ENCODE data around the gene AUP1.

Gene AUP1

DNA sequence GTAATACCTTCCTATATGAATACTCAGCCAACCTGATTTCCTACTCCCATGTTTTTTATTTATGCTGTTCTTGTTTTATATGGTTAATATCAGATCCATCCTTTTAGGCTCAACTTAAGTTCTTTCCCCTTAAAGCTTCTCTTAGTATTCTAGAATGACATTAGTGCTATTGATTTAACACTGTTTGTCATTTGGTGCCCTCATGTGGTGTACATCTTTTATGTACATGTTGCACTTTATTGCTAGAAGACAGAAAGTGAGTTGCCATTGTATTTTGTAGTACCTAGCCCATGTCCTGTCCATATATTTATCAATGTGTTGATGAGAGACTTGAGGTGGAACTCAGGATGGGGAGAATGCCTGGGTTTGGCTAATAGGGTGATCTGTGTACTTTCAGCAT, 2.7 kb upstream of the AUP1 start:
- no peak overlapping the region for H3K4me3 ChIP-seq (ENCODE audit: control insufficient read depth, low read depth, low read length)
- DNase-seq (ENCODE audit: low read depth), result no peak
- TF ChIP-seq, protein P1, sequence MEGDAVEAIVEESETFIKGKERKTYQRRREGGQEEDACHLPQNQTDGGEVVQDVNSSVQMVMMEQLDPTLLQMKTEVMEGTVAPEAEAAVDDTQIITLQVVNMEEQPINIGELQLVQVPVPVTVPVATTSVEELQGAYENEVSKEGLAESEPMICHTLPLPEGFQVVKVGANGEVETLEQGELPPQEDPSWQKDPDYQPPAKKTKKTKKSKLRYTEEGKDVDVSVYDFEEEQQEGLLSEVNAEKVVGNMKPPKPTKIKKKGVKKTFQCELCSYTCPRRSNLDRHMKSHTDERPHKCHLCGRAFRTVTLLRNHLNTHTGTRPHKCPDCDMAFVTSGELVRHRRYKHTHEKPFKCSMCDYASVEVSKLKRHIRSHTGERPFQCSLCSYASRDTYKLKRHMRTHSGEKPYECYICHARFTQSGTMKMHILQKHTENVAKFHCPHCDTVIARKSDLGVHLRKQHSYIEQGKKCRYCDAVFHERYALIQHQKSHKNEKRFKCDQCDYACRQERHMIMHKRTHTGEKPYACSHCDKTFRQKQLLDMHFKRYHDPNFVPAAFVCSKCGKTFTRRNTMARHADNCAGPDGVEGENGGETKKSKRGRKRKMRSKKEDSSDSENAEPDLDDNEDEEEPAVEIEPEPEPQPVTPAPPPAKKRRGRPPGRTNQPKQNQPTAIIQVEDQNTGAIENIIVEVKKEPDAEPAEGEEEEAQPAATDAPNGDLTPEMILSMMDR (IDR thresholded peaks at IDR 0.05; ENCODE audit: control insufficient read depth, insufficient read depth, low read depth, low read length, missing control alignments), result peak; percentile 20

DNA sequence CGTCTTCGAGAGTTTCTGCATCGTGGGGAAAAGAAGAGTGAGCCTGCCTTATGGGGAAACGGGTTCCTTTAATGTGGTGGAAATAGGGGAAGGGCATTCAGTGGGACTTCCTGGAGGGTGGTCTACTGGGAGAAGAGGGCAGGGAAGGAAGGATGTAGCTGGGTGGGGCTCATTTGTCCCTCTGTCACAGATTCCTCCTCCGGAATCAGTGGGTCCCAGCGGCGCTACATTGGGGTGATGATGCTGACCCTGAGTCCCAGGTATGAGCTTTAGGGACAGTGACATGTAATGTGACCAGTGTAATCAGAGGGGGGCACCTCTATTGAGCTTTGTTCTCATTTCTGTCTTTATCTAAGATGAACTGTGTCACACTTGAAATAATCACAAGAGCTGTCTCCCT, 2.2 kb upstream of the AUP1 start:
- DNase-seq (ENCODE audit: low read depth), result no peak
- H3K4me3 ChIP-seq (ENCODE audit: control insufficient read depth, low read depth, low read length), result peak overlapping the region; percentile 92
- TF ChIP-seq, protein P1 (IDR thresholded peaks at IDR 0.05; ENCODE audit: control insufficient read depth, insufficient read depth, low read depth, low read length, missing control alignments), result no peak

DNA sequence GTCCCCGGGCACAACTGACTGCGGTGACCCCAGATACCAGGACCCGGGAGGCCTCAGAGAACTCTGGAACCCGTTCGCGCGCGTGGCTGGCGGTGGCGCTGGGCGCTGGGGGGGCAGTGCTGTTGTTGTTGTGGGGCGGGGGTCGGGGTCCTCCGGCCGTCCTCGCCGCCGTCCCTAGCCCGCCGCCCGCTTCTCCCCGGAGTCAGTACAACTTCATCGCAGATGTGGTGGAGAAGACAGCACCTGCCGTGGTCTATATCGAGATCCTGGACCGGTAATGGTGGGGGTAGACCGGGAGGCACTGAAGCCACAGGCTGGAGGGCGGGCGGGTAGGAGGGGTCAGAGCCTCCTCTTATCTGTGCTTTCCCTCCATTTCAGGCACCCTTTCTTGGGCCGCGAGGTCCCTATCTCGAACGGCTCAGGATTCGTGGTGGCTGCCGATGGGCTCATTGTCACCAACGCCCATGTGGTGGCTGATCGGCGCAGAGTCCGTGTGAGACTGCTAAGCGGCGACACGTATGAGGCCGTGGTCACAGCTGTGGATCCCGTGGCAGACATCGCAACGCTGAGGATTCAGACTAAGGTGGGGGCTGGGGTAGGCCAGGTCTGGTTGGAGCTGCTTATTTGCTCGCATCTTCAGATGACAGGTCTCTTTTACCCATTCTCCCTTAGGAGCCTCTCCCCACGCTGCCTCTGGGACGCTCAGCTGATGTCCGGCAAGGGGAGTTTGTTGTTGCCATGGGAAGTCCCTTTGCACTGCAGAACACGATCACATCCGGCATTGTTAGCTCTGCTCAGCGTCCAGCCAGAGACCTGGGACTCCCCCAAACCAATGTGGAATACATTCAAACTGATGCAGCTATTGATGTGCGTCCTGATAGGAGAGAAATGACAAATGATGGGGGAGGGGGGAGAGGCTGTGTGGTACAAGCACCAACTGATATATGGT, 1.0 kb upstream of the AUP1 start:
- no peak for DNase-seq (ENCODE audit: low read depth)
- TF ChIP-seq, protein P1 (IDR thresholded peaks at IDR 0.05; ENCODE audit: control insufficient read depth, insufficient read depth, low read depth, low read length, missing control alignments), result no peak
- peak overlapping the region; percentile 92 for H3K4me3 ChIP-seq (ENCODE audit: control insufficient read depth, low read depth, low read length)

DNA sequence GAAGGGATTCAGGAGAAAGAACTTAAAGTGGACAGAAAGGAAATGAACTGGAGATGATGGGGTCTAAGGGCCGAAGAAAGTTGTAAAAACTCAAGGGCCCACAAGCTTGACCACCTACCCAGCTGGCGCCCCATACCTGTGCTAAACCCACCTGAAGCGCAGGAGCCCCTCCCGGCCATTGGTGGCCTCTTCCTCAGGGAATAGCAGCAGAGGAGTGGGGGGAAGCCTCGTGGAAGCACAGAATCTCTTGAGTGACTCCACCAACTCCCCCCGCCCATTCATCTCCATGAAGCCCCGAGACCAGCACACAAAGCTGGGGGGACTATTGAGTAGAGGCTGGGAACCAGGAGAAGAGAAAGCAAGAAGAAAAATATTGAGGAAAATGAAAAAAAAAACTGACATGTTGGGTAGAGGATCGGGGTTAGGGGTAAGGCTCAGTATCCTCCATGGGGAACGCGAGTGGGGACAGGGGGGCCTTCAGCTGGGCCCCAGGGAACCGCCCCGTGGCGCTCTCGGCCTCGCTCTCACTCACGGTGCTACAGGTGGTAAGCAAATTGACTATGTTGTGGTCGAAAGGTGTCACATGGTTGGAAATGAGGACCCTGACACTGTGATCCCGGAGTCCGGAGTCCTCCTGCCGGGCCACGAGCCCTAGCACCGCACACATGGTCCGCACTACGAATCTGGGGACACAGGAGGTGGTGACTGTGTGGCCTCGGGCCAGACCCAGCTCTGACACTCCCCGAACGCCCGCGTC, 728 bp downstream of the AUP1 start:
- peak overlapping the region; percentile 92 for H3K4me3 ChIP-seq (ENCODE audit: control insufficient read depth, low read depth, low read length)
- TF ChIP-seq, protein P1 (IDR thresholded peaks at IDR 0.05; ENCODE audit: control insufficient read depth, insufficient read depth, low read depth, low read length, missing control alignments), result no peak
- DNase-seq (ENCODE audit: low read depth), result no peak

DNA sequence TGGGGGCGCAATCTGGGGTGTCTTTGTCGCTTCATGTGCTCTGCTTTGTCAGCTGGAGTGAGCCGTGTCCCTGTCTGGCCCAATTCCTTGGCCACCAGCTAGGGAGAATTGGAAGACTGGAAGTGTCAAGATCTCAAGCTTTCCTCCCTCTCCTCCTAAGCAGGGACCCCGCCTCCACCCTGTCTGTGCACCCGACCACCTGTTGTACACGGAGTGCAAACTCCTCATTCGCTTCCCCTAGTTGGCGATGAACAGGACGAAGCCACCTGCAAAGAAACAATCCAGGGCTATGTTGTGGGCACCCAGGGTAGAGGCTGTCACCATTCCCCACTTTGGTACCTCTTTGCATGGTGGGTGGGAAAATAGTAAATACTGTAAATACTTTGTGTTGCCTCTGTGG, 1.8 kb downstream of the AUP1 start:
- TF ChIP-seq, protein P1 (IDR thresholded peaks at IDR 0.05; ENCODE audit: control insufficient read depth, insufficient read depth, low read depth, low read length, missing control alignments), result no peak
- no peak overlapping the region for H3K4me3 ChIP-seq (ENCODE audit: control insufficient read depth, low read depth, low read length)
- no peak for DNase-seq (ENCODE audit: low read depth)

DNA sequence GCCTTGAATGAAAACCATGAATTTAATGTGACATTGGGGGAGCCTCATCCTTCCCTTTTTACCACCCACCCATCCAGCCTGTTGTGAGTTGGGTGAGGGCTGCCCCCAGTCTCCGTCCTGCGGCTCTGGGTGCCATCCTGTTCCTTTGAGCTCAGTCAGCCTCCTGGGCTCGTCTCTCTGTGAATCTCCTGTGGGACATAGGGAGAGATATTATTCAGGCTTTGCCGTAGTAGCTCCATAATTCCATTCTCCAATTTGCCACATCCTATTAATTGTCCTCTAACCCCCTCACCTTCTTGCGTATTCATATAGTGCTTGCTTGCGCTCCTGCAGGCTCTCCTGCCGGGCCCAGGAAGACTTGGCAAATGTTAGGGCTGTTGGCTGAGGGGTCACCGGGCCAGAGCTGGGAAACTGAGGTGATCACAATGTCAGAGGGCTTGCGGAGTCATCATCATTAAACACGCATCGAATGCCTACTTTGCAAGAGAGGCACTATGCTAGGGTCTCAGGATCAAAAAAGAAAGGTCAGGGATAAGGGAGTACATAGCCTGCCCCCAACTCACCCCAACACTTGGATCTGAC, 2.8 kb downstream of the AUP1 start:
- TF ChIP-seq, protein P1 (IDR thresholded peaks at IDR 0.05; ENCODE audit: control insufficient read depth, insufficient read depth, low read depth, low read length, missing control alignments), result no peak
- no peak overlapping the region for H3K4me3 ChIP-seq (ENCODE audit: control insufficient read depth, low read depth, low read length)
- no peak for DNase-seq (ENCODE audit: low read depth)
